Measurements from ENCODE around the gene ADGRL2. TPM values are rescaled to one million over a fixed set of nuclear protein-coding genes. Genes with fewer than 3 reads are reported as not detected.

Gene ADGRL2
- total RNA-seq, 2 donors from 2014 or later = 61.6 to 76.4 TPM

- Mint-ChIP-seq H3K36me3 (ENCODE audit: low read depth) (no peaks in the 10 kb centered on the region), H3K9me3 (no peaks in the 10 kb centered on the region), H3K4me1 (peaks cover 33% of the 10 kb centered on the region), H3K4me3 (no peak overlapping the region), H3K27me3 (ENCODE audit: insufficient read depth) (no peaks in the 10 kb centered on the region), H3K27ac (no peak overlapping the region)
- Histone ChIP-seq H3K9me3 (ENCODE audit: control insufficient read depth, low read length) (no peaks in the 10 kb centered on the region), H3K27ac (ENCODE audit: low read depth, low read length) (no peak overlapping the region), H3K9ac (ENCODE audit: extremely low read depth, low read length, poor library complexity, severe bottlenecking) (no peak overlapping the region), H3K4me3 (ENCODE audit: low read length) (no peak overlapping the region), H3K27me3 (ENCODE audit: control insufficient read depth, insufficient read depth, low read length, poor library complexity, severe bottlenecking) (no peaks in the 10 kb centered on the region), H3K36me3 (ENCODE audit: control insufficient read depth, insufficient read depth, low read length) (no peaks in the 10 kb centered on the region), H3K4me1 (ENCODE audit: control insufficient read depth, insufficient read depth, low read length) (peaks cover 8% of the 10 kb centered on the region)
- WGBS, 2 experiments (ENCODE audit: insufficient coverage in 1 of 2, insufficient read length in 1 of 2) = 95 to 100% methylated on average over 1 to 4 of the region's 4 CpGs
- DNase-seq = no peak
- TF ChIP-seq, protein P1, sequence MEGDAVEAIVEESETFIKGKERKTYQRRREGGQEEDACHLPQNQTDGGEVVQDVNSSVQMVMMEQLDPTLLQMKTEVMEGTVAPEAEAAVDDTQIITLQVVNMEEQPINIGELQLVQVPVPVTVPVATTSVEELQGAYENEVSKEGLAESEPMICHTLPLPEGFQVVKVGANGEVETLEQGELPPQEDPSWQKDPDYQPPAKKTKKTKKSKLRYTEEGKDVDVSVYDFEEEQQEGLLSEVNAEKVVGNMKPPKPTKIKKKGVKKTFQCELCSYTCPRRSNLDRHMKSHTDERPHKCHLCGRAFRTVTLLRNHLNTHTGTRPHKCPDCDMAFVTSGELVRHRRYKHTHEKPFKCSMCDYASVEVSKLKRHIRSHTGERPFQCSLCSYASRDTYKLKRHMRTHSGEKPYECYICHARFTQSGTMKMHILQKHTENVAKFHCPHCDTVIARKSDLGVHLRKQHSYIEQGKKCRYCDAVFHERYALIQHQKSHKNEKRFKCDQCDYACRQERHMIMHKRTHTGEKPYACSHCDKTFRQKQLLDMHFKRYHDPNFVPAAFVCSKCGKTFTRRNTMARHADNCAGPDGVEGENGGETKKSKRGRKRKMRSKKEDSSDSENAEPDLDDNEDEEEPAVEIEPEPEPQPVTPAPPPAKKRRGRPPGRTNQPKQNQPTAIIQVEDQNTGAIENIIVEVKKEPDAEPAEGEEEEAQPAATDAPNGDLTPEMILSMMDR (conservative IDR thresholded peaks at IDR 0.05) = no peak
Observed at GRCh38 chr1:81921344-81921743, 120.6 kb downstream of the ADGRL2 start.

DNA sequence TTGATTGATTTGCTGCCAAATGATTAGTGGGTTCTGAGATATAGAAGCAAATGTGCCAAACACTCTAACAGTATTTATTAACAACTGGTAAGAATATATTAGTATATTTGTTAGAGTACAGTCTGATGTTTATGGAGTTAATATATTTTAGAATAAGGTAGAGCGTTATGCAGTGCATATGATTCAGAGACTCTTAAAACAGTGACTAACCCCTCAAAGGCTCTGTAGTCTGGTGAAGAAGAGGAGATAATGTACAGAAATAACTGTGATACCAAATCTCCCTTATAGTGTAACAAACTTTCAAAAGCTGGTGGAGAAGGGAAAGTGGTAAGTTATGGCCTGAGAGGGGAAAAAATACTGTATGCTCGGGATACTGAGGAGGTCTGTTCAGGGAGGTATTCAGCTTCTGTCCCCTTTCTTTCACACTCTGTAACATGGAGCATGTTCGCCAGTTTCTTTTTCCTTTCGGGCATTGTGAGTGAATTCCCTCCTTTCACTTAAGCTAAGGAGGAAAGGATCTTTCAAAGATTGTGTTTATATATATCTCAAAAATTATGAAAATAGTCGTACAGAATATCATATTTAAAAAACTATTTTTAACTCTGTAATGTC, 121.2 kb downstream of the ADGRL2 start:
- no peaks in the 10 kb centered on the region for H3K9me3 ChIP-seq (ENCODE audit: control insufficient read depth, low read length)
- H3K4me1 Mint-ChIP-seq = peaks cover 34% of the 10 kb centered on the region
- no peaks in the 10 kb centered on the region for H3K27me3 Mint-ChIP-seq (ENCODE audit: insufficient read depth)
- no peak overlapping the region for H3K4me3 ChIP-seq (ENCODE audit: low read length)
- H3K4me3 Mint-ChIP-seq = no peak overlapping the region
- no peaks in the 10 kb centered on the region for H3K9me3 Mint-ChIP-seq
- no peaks in the 10 kb centered on the region for H3K36me3 Mint-ChIP-seq (ENCODE audit: low read depth)
- TF ChIP-seq, protein P1 (conservative IDR thresholded peaks at IDR 0.05) = no peak
- no peak overlapping the region for H3K9ac ChIP-seq (ENCODE audit: extremely low read depth, low read length, poor library complexity, severe bottlenecking)
- no peaks in the 10 kb centered on the region for H3K36me3 ChIP-seq (ENCODE audit: control insufficient read depth, insufficient read depth, low read length)
- H3K27ac ChIP-seq (ENCODE audit: low read depth, low read length) = no peak overlapping the region
- 92% methylated on average over 4 of the region's 5 CpGs; no CpG with 5 or more reads in 1 of the 2 experiments for WGBS, 2 experiments (ENCODE audit: insufficient coverage in 1 of 2, insufficient read length in 1 of 2)
- H3K4me1 ChIP-seq (ENCODE audit: control insufficient read depth, insufficient read depth, low read length) = peaks cover 8% of the 10 kb centered on the region
- H3K27me3 ChIP-seq (ENCODE audit: control insufficient read depth, insufficient read depth, low read length, poor library complexity, severe bottlenecking) = no peaks in the 10 kb centered on the region
- DNase-seq = no peak
- no peak overlapping the region for H3K27ac Mint-ChIP-seq

GRCh38 chr1:81922955-81923354, 122.2 kb downstream of the ADGRL2 start:
- WGBS, 2 experiments (ENCODE audit: insufficient coverage in 1 of 2, insufficient read length in 1 of 2) = 79 to 81% methylated on average over 2 of the region's 2 CpGs
- no peaks in the 10 kb centered on the region for H3K27me3 ChIP-seq (ENCODE audit: control insufficient read depth, insufficient read depth, low read length, poor library complexity, severe bottlenecking)
- H3K4me1 ChIP-seq (ENCODE audit: control insufficient read depth, insufficient read depth, low read length) = peaks cover 8% of the 10 kb centered on the region
- no peaks in the 10 kb centered on the region for H3K9me3 ChIP-seq (ENCODE audit: control insufficient read depth, low read length)
- H3K36me3 Mint-ChIP-seq (ENCODE audit: low read depth) = no peaks in the 10 kb centered on the region
- no peaks in the 10 kb centered on the region for H3K36me3 ChIP-seq (ENCODE audit: control insufficient read depth, insufficient read depth, low read length)
- TF ChIP-seq, protein P1 (conservative IDR thresholded peaks at IDR 0.05) = no peak
- H3K27ac Mint-ChIP-seq = no peak overlapping the region
- H3K9me3 Mint-ChIP-seq = no peaks in the 10 kb centered on the region
- no peak overlapping the region for H3K4me3 Mint-ChIP-seq
- no peaks in the 10 kb centered on the region for H3K27me3 Mint-ChIP-seq (ENCODE audit: insufficient read depth)
- DNase-seq = no peak
- H3K27ac ChIP-seq (ENCODE audit: low read depth, low read length) = no peak overlapping the region
- H3K4me3 ChIP-seq (ENCODE audit: low read length) = no peak overlapping the region
- peaks cover 35% of the 10 kb centered on the region for H3K4me1 Mint-ChIP-seq
- no peak overlapping the region for H3K9ac ChIP-seq (ENCODE audit: extremely low read depth, low read length, poor library complexity, severe bottlenecking)
